Raji (cell line): ENCODE data around the gene FRAS1.

Experiments used
- POLR2A ChIP-seq: IDR thresholded peaks from 2 replicates; pipeline ENCODE4 v1.6.1; 2011; ENCODE audit warnings: low read depth, low read length, control low read depth; ENCODE audit not compliant: insufficient read depth

Gene FRAS1

DNA sequence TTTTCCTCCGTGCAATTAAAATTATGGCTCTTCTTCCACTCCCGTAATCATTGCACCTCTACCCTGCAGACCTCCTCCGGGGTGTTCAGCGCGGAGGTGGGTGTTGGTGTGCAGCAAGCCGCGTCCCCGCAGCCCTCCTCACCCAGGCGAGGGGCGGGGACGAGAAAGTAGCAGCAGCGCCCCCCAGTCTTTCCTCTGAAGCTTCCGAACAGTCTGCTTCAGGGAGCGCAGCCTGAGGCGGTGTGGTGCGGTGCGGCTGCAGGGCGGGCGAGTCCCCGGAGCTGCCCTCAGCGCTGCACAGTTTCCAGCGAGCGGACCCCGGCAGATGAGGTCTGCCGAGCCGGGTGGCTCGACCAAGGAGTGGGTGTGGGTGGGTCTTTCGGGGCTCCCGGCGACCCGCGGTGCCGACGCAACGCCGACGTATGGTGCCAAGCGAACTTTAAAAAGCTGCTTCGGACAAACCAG is at the start of gene FRAS1:
TSS of gene FRAS1 (plus strand) at position 189 of the 465 bp plus-strand sequence. CDS start 687 bp downstream, outside the sequence.
- no peak for TF ChIP-seq POLR2A

DNA sequence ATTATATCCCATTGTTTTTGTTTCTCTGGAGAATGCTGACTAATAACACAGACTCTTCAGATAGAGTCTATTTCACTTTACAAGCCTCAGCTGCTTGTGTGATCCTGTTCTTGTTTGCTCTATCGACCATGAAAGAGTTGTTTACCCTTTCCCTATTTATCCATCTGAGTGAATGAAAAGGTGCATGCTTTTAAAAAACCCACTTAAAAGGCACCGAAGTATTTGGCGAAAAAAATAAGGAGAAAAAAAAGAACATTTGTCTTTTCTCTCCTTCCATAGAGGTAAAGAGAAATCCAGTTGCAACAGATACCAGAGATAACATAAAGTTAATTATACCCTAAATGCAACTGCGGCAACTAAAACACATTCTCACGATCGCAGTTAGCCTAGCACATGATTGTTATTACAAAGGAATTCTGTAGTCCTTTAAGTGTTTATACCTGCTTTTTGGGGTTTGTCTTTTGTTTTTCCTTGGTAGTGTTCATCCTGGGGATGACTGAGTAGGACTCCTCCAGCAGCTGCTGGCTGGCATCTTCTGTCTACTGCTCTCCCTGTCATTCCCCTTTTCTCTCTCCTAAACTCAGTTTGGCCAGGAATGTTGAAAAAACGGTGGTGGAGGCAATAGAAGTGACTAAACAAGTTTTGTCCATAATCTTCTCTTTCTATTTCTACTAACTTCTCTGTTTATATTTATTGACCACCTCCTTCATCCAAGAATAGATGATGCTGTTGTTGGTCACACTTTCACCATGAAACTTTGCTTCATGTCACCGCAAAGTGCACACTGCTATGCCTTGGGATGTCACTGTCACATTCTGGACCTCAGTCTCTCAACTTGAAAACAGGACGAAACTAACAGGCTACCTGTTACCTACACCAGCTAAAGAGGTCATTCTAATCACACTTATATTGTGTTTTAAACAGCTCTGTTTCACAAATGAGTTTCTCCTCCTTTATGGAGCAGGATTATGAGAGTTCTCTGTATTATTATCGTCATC is 41.9 kb upstream of the FRAS1 start:
- TF ChIP-seq POLR2A = no peak

DNA sequence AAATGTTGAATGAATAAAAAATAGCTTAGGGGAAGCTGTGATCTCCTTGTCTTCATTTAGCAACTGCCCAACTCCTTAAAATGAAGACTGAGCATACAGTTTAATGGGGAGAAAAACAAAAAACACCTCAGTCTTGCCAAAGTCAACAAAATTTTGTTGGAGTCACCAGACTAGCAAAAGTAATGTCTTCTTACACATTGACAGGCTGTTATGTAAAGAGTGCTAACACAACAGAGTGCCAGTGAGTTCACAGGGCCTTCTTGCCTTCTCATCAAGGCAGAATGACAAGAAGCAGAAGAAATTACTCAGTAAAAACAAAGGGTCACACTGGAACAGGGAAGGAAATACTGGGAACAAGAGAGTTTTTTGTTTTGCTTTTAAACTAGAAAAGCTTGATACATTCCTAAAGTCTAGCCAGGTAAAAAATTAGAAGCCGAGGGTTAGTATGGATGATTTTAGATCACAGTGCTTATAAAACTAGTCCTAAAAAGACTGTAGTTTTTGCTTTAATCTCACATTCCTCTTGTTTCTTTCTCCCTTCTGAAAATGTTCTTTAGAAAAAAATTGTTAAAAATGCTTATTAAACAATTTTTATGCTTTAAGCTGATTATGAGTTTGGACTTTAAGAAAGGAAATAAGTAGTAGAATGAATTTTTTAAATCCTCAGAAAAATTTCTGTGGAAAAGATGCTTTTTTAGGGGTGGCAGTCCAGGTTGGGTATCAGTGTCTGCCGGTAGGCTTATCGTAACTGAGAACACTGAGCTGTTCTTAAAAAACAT is 38.7 kb upstream of the FRAS1 start:
- no peak for TF ChIP-seq POLR2A

GRCh38 chr4:78019414-78019813 is 37.7 kb upstream of the FRAS1 start:
- TF ChIP-seq POLR2A = no peak

DNA sequence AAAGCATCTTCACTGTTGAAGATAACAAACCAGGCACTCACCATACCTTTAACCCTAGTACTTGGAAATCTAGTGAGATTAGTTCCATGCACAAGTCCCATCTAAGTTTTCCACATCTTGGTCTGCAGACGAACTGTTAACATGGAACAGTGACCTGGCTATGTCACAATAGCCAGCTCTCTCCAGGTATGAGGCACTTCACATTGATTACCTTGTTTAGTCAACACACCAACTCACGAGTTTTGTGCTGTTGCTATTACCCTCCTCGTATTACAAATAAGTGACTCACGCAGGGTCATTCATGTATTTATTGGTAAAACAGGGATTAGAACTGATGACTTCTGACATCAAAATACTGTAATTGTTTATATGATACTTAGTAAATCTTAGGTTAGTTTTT is 36.4 kb upstream of the FRAS1 start:
- TF ChIP-seq POLR2A = no peak

DNA sequence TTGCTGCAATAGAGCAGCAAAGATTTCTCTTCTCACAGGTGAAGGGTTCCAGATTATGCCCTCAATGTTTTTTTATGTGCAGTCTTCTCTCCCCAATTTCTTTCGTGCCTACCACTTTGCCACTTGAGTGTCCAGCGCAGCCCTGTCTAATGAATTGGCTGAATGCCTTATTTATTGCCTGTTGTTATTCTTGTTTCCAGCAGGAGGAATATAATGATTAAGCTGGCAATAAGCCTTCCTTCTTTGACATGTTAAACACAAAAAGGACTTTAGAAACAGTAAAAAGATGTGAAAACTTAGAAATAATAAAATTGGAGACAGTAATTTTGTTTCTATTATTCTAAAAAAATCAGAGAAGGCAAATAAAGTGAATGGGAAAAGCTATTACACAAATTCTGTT is 34.6 kb upstream of the FRAS1 start:
- TF ChIP-seq POLR2A = no peak

GRCh38 chr4:78024085-78024484 is 33.0 kb upstream of the FRAS1 start:
- TF ChIP-seq POLR2A = no peak

DNA sequence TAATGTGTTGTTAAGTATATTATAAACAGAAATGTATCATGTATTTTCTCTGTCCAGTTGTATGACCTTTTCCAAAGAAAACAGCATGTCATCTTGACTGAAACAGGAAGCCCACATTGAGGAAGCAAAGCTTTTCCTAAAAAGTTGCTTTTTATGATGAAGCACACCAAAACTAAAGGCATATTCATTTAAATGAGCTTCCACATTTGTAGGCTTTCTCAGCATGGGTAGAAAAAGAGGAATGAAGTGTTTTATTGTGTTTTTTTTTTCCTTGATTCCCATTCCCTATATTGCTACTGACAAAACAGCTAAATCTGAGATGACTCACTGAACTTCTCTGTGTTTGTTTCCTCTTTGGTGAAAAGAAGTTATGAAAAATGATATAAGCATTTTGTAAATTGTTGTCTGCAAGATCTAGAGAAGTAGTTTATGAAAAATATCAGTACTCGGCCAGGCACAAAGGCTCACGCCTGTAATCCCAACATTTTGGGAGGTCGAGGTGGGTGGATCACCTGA is 32.5 kb upstream of the FRAS1 start:
- TF ChIP-seq POLR2A = no peak

DNA sequence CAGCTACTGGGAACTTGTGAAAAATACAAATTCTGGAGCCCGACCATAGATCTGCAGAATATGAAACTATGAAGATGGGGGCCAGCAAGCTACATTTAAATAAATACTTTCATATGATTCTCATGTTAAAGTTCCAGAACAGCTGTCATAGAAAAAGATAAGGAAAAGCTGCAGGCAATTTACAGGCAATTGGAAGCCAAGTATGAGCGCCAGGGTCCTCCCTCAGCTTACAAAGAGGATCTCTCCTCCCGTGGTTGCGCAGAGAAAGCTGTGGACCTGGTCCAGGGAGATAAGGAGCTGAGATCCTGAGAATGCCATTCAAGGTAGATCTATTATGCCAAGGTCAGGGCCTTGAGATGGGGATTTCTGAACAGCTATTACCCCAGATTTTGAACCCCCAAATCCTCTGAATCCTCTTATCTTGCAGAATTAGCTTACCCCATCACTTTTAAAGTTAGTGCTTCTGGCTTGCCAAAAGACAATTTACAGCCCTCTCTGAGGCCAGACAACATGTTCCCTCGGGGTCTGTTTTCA is 25.6 kb upstream of the FRAS1 start:
- no peak for TF ChIP-seq POLR2A

DNA sequence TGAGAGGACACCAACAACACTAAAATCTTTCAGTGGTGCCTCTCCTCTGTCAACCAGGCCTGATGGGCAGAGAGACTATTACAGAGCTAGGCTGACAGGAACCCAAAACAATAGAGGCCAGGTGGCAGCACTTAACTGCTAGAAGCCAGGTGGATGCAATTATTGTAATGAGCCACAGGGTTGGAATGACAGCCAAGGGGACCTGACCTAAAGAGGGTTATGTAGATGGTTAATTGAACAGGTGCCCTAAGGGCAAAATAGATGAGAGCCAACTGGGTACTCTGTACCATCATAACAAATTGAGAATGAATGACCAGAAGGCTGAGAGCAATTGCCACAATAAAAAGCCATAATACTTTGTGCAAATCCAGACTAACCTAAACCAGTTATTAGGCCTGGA is 24.7 kb upstream of the FRAS1 start:
- no peak for TF ChIP-seq POLR2A

- TF ChIP-seq POLR2A = no peak
These were observed 24.2 kb upstream of the FRAS1 start for GRCh38 chr4:78032929-78033328.

DNA sequence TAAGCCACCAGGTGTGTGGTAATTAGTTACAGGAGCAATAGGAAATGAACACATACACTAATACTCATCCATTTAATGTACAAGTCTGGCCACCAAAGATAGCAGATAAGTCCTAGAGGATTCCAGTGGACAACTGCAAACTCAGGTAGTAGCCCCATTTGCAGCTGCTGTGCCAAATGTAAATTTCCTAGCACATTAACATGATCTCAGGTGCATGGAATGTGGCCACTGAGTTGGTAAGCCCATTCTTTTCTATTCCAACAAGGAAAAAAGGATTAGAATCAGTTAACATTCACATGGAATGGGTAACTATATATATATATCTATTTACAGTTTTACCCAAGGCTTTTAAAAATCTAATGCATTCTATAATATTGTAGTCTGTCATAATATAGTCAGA is 23.3 kb upstream of the FRAS1 start:
- no peak for TF ChIP-seq POLR2A

- TF ChIP-seq POLR2A = no peak
These were observed 18.4 kb upstream of the FRAS1 start for GRCh38 chr4:78038704-78039103.

- no peak for TF ChIP-seq POLR2A
These were observed 17.4 kb upstream of the FRAS1 start for GRCh38 chr4:78039678-78040077.

- no peak for TF ChIP-seq POLR2A
These were observed 16.7 kb upstream of the FRAS1 start for GRCh38 chr4:78040431-78040830.

DNA sequence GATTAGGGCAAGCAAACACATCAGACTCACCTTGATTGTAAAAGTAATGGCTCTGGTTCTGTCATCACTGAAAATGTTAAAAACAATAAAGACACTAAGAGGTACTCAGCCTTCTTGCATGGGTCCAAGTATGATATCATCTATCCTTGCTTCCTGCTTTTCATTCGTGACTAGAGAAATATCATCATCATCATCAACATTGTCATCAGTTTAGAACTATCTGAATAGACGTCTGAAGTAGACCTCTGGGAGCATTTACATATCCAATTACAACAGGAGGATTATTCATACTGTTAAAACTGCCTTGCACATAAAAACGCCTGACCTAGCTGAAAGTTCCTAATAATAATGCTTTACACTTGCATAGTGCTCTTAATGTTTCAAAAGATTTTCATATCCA is 9.8 kb upstream of the FRAS1 start:
- no peak for TF ChIP-seq POLR2A
